Measurements from ENCODE around the gene PCSK5. TPM values are rescaled to one million over a fixed set of nuclear protein-coding genes. Genes with fewer than 3 reads are reported as not detected.

The PCSK5 gene
- total and polyA plus RNA-seq, 2 donors (not counting 1 experiment from before 2014, with no cell fraction given), result 0.09 TPM; not detected in 1

- H3K4me3 ChIP-seq (ENCODE audit: control extremely low read depth in 1 of 5, extremely low read depth in 1 of 5, insufficient read depth in 1 of 5, low read depth in 2 of 5, low read length in 4 of 5), result no peak overlapping the region
- no CpG with 5 or more reads among the region's 1 CpG for WGBS (ENCODE audit: insufficient coverage)
- no peak for DNase-seq
- ChIA-PET CTCF (no interaction called here), POLR2A (no interaction called here)
- no peaks in the 10 kb centered on the region for H3K4me1 Mint-ChIP-seq
- no peak overlapping the region for H3K27ac Mint-ChIP-seq
- H3K4me3 Mint-ChIP-seq, result no peak overlapping the region
- intact Hi-C loops (cut with micrococcal nuclease), result no loop called here
- H3K9me3 Mint-ChIP-seq (ENCODE audit: insufficient read depth), result no peaks in the 10 kb centered on the region
- H3K9ac ChIP-seq (ENCODE audit: low read length), result no peak overlapping the region
- no peak overlapping the region for H3K4me2 ChIP-seq (replicated peaks; ENCODE audit: low read depth, low read length, poor library complexity, severe bottlenecking)
- H3K36me3 ChIP-seq (replicated peaks in 1 of 2; ENCODE audit: control extremely low read depth in 1 of 2, control insufficient read depth in 1 of 2, extremely low read depth in 1 of 2, insufficient read depth in 2 of 2, low read length in 1 of 2), result no peaks in the 10 kb centered on the region
- H3K27me3 Mint-ChIP-seq, result peaks cover 27% of the 10 kb centered on the region
- H3K79me2 ChIP-seq (ENCODE audit: control insufficient read depth, insufficient read depth, low read length), result no peaks in the 10 kb centered on the region
- no peaks in the 10 kb centered on the region for H4K20me1 ChIP-seq (ENCODE audit: control insufficient read depth, insufficient read depth, low read length, poor library complexity, severe bottlenecking)
- no peaks in the 10 kb centered on the region for H3K4me1 ChIP-seq (ENCODE audit: control insufficient read depth in 2 of 2, insufficient read depth in 2 of 2, low read length in 2 of 2)
- TF ChIP-seq CTCF (IDR thresholded peaks at IDR 0.05) (no peak), EZH2 (IDR thresholded peaks at IDR 0.05; ENCODE audit: borderline replicate concordance, insufficient read depth, low read depth, low read length, poor library complexity, severe bottlenecking) (no peak)
- peaks cover 0 to 2% (median 0%) of the 10 kb centered on the region in 3 donors for H3K9me3 ChIP-seq (ENCODE audit: control extremely low read depth in 1 of 3, control insufficient read depth in 2 of 3, insufficient read depth in 1 of 3, low read length in 2 of 3)
- no peak overlapping the region for H3K27ac ChIP-seq (ENCODE audit: low read length in 2 of 2)
- ATAC-seq (ENCODE audit: low read depth), result no peak
- no peak overlapping the region for H2AFZ ChIP-seq (ENCODE audit: insufficient read depth, low read depth, low read length, poor library complexity, severe bottlenecking)
- H3K27me3 ChIP-seq (replicated peaks in 1 of 4; ENCODE audit: control extremely low read depth in 1 of 4, control insufficient read depth in 3 of 4, insufficient read depth in 4 of 4, low read length in 3 of 4), result peaks cover 0 to 3% (median 0%) of the 10 kb centered on the region in 4 experiments
Measured at GRCh38 chr9:76330034-76330433, 439.6 kb downstream of the PCSK5 start.

GRCh38 chr9:76333388-76333787 is 442.9 kb downstream of the PCSK5 start:
- Mint-ChIP-seq H3K27ac (no peak overlapping the region), H3K4me3 (no peak overlapping the region), H3K9me3 (ENCODE audit: insufficient read depth) (no peaks in the 10 kb centered on the region), H3K4me1 (no peaks in the 10 kb centered on the region), H3K27me3 (peaks cover 23% of the 10 kb centered on the region)
- no peak for TF ChIP-seq EZH2 (IDR thresholded peaks at IDR 0.05; ENCODE audit: borderline replicate concordance, insufficient read depth, low read depth, low read length, poor library complexity, severe bottlenecking)
- TF ChIP-seq CTCF (IDR thresholded peaks at IDR 0.05), result no peak
- intact Hi-C loops (cut with micrococcal nuclease), result no loop called here
- DNase-seq, result no peak
- no peaks in the 10 kb centered on the region for H4K20me1 ChIP-seq (ENCODE audit: control insufficient read depth, insufficient read depth, low read length, poor library complexity, severe bottlenecking)
- no peak overlapping the region for H3K27ac ChIP-seq (ENCODE audit: low read length in 2 of 2)
- H2AFZ ChIP-seq (ENCODE audit: insufficient read depth, low read depth, low read length, poor library complexity, severe bottlenecking), result no peak overlapping the region
- no peak for ATAC-seq (ENCODE audit: low read depth)
- ChIA-PET CTCF (no interaction called here), POLR2A (no interaction called here)
- H3K4me1 ChIP-seq (ENCODE audit: control insufficient read depth in 2 of 2, insufficient read depth in 2 of 2, low read length in 2 of 2), result no peaks in the 10 kb centered on the region
- no peaks in the 10 kb centered on the region for H3K36me3 ChIP-seq (replicated peaks in 1 of 2; ENCODE audit: control extremely low read depth in 1 of 2, control insufficient read depth in 1 of 2, extremely low read depth in 1 of 2, insufficient read depth in 2 of 2, low read length in 1 of 2)
- WGBS (ENCODE audit: insufficient coverage), result no CpG with 5 or more reads among the region's 3 CpGs
- H3K4me3 ChIP-seq (ENCODE audit: control extremely low read depth in 1 of 5, extremely low read depth in 1 of 5, insufficient read depth in 1 of 5, low read depth in 2 of 5, low read length in 4 of 5), result no peak overlapping the region
- peaks cover 0 to 2% (median 0%) of the 10 kb centered on the region in 3 donors for H3K9me3 ChIP-seq (ENCODE audit: control extremely low read depth in 1 of 3, control insufficient read depth in 2 of 3, insufficient read depth in 1 of 3, low read length in 2 of 3)
- H3K79me2 ChIP-seq (ENCODE audit: control insufficient read depth, insufficient read depth, low read length), result no peaks in the 10 kb centered on the region
- H3K27me3 ChIP-seq (replicated peaks in 1 of 4; ENCODE audit: control extremely low read depth in 1 of 4, control insufficient read depth in 3 of 4, insufficient read depth in 4 of 4, low read length in 3 of 4), result peaks cover 0 to 3% (median under 1%) of the 10 kb centered on the region in 4 experiments
- H3K4me2 ChIP-seq (replicated peaks; ENCODE audit: low read depth, low read length, poor library complexity, severe bottlenecking), result no peak overlapping the region
- no peak overlapping the region for H3K9ac ChIP-seq (ENCODE audit: low read length)
